GM12892 (cell line): ENCODE results near the gene SOX14.

Experiments used
- POLR2AphosphoS5 ChIP-seq: IDR thresholded peaks from 2 replicates; pipeline ENCODE4 v1.6.1; 2011; ENCODE audit warnings: low read depth, low read length, control low read depth
- TAF1 ChIP-seq: IDR thresholded peaks from 2 replicates; pipeline ENCODE4 v1.6.1; 2011; ENCODE audit warnings: low read depth, mild to moderate bottlenecking, control low read depth, low read length, borderline replicate concordance

- TF ChIP-seq POLR2AphosphoS5 (no peak), TAF1 (no peak)
Measured at GRCh38 chr3:137796993-137797392, 32.9 kb downstream of the SOX14 start.
